SW 1271 (cell line): ENCODE measurements around the gene RNF31.

Experiments
- DNase-seq, 2 experiments: peaks; one replicate each; lab custom pipeline; 2025; lab: John Stamatoyannopoulos, UW

The RNF31 gene

GRCh38 chr14:24116128-24116814 is 31.0 kb upstream of the RNF31 start:
- no peak for DNase-seq

DNA sequence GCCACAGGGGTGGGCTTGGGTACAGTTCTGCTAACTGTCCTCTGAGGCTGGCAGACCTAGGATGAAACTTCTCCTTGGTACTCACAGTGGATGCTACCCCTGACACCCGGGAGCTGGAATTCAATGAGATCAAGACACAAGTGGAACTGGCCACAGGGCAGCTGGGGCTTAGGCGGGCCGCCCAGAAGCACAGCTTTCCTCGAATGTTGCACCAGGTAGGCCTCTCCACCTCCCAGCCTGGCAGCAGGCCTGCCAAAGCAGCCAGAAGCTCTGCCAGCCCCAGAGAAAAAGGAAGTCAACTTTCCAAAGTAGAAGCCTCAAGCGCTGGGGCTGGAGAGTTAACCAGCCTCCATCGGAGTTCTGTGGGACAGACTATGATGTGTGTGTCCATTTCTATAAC is 30.1 kb upstream of the RNF31 start:
- DNase-seq: no peak

GRCh38 chr14:24119691-24120090 is 27.6 kb upstream of the RNF31 start:
- DNase-seq: no peak

DNA sequence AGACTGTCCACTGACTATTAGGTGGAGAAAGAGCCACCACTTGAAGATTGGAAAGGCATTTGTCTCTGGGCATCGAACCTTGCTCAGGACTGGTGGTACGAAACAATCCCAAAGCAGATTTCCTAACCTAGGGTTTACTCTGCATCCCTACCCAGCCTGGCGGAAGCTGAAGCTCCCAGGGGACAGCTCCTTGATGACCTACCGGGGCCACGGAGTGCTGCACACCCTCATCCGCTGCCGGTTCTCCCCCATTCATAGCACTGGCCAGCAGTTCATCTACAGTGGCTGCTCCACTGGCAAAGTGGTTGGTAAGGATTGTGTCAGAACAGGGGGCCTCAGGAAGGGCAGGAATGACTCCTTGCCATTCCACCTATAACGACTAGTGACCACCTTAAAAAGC is 26.1 kb upstream of the RNF31 start:
- DNase-seq: no peak

DNA sequence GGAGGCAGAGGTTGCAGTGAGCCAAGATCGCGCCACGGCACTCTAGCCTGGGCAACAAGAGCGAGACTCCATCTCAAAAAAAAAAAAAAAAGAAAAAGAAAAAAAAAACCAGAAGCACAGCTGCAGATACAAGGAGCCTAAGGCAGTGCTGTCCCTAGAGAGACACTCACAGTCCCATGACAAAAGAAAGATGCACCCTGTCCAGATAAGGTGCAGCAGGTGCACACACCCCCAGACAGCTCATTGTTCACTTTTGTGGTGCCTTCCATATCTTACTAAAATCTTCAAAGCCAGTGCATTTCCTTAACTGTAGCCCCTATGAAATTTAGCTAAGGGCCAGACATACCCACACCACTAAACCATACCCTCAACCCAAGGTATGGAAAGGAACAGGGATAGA is 24.9 kb upstream of the RNF31 start:
- no peak for DNase-seq

DNA sequence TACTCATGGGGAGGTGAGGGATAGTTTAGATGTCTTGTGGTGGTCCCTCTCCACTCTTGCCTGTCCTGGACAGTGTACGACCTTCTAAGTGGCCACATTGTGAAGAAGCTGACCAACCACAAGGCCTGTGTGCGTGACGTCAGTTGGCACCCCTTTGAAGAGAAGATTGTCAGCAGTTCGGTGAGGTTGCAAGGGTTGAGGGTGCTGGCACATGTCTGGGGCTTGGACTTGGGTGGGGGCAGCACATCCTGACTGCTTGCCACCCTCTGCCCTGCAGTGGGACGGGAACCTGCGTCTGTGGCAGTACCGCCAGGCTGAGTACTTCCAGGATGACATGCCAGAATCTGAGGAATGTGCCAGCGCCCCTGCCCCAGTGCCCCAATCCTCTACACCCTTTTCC is 24.4 kb upstream of the RNF31 start:
- DNase-seq: no peak

DNA sequence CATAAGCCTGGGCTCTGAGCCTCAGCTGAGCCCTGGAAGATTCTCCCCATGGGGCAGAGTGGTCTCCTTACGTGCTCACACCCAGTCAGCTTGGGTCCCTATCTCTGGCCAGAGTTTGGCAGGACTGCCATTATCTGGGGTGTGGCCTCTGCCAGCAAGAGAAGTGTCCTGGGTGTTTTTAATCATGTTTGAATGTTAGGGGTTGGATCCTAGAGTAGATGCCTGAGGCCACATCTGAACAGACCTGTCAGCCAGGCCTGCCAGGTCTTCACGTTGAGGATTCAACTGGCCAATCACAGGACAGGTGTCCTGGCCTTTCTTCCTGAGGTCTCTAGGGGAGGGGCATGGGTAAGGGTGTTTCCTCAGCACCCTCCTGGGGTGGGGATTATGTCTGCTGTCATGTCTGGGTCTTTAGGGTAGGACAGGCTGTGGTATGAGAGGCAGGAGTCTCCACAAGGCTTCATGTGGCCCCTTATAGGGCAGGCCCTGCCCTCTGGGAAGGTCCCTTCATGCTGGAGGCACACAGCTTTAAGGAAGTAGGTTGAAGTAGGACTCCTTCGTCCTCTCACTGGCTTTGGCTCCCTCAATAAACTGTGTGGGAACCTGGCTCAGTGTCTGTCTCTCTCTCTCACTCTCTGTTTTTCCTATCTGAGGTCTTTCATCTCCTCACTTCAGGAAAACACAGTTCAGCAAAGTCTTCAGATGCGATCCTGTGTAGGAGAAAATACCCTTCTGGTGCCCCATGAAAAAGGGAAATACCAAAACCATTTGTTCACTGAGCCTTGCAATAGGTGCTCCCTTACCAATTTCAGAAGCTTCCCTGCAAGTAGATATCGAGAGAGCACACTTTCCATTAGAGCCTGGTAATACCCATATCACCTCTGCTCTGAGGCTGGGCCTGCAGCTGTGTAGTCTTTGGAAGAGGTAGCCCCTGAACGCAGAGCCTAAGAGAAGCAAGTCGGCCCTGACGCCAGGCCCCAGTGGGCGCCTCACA is 23.6 kb upstream of the RNF31 start:
- DNase-seq: no peak

DNA sequence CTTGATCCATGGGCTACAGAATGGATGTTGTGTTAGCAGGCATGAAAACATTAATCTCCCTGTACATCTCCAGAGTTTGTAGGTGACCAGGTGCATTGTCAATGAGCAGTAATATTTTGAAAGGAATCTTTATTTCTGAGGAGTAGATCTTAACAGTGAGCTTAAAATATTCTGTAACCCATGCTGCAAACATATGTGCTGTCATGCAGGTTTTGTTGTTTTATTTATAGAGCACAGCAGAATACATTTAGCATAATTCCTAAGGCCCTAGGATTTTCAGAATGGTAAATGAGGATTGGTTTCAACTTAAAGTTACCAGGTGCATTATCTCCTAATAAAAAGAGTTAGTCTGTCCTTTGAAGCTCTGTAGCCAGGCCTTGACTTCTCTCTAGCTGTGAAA is 20.4 kb upstream of the RNF31 start:
- no peak for DNase-seq

DNA sequence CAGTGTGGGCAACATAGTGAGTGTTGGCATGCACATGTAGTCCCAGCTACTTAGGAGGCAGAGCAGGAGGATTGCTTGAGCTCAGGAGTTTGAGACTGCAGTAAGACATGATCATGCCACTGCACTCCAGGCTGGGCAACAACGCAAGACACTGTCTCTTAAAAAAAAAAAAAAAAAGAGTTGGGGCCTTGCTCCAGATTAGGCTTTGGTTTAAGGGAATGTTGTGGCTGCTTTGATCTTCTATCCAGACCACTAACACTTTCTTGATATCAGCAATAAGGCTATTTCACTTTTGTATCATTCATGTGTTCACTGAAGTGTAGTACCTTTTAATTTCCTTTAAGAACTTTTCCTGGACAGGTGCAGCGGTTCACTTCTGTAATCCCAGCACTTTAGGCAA is 19.6 kb upstream of the RNF31 start:
- DNase-seq: no peak

- DNase-seq: no peak
These were observed 17.8 kb upstream of the RNF31 start for GRCh38 chr14:24129410-24129998.

- DNase-seq: no peak
These were observed 16.9 kb upstream of the RNF31 start, which contains the start of gene FITM1 for GRCh38 chr14:24130380-24130716. FITM1 (plus strand) TSS chr14:24130659; CDS start chr14:24131564, 905 bp downstream.

- no peak for DNase-seq
These were observed 16.4 kb upstream of the RNF31 start for GRCh38 chr14:24130717-24131548.

DNA sequence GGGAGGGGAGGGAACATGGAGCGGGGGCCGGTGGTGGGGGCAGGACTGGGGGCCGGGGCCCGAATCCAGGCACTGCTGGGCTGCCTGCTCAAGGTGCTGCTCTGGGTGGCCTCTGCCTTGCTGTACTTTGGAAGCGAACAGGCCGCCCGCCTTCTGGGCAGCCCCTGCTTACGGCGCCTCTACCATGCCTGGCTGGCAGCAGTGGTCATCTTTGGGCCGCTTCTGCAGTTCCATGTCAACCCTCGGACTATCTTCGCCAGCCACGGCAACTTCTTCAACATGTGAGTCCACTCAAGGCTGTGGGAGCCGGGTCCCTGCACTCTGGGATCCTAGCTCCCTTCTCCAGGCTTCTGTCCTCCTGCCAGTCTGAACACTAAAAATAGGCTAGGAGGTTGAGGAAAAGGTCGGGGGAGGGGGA is 15.7 kb upstream of the RNF31 start:
- DNase-seq: no peak

DNA sequence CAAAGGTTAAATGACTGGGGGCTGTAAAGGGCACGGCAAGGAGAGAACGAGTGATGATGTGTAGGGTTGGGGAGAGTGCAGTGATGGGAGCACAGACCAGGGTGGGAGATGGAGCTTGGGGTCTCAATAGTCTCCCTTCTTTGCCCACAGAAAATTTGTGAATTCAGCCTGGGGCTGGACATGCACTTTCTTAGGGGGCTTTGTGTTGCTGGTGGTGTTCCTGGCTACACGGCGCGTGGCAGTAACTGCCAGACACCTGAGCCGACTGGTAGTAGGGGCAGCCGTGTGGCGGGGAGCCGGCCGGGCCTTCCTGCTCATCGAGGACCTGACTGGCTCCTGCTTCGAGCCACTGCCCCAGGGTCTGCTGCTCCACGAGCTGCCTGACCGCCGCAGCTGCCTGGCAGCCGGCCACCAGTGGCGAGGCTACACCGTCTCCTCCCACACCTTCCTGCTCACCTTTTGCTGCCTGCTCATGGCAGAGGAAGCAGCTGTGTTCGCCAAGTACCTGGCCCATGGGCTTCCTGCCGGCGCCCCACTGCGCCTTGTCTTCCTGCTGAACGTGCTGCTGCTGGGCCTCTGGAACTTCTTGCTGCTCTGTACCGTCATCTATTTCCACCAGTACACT is 15.1 kb upstream of the RNF31 start:
- no peak for DNase-seq

GRCh38 chr14:24132976-24133375 is 14.3 kb upstream of the RNF31 start:
- no peak for DNase-seq

GRCh38 chr14:24133735-24134134 is 13.6 kb upstream of the RNF31 start:
- DNase-seq: no peak

DNA sequence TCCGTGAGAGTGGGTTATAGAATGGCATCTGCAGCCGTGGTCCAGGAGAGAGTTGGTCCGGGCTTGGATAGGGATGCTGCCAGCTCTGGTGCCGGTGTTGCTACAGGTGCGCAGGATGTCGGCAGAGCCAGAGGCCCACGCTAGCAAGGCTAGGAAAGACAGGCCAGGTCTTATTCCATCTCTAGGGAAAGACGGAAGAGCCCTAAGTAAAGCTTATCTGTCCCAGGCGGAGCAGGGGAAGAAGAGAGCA is 11.8 kb upstream of the RNF31 start:
- no peak for DNase-seq

- peak; percentile 53 to 86 for DNase-seq
These were observed 11.2 kb upstream of the RNF31 start, which contains the start of gene PSME1 for GRCh38 chr14:24135834-24136683. PSME1 (plus strand) TSS chr14:24136194; CDS start chr14:24136263, 69 bp downstream.

GRCh38 chr14:24136684-24137528 is 10.4 kb upstream of the RNF31 start:
- no peak for DNase-seq
